ENCODE measurements around the gene ZSCAN29.

ZSCAN29 gene

DNA sequence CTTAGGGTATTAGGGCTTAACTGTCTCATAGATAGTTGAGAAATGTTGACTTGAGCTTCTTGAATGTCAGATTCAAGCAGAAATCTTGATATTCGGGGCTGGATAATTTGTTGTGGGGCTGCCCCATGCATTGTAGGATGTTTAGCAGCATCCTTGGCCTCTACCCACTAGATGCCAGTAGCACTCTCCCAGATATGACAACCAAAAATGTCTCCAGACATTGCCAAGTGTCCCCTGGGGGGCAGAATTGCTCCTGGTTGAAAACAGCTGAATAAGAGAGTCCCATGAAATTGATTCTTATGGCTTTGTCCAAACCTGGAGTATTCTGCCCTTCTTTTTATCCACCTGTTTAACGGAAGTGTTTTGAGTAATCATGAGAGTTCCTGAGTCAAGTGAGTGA lies 24.5 kb downstream of the ZSCAN29 start:
- no peak for DNase-seq

GRCh38 chr15:43330780-43331087 lies 40.1 kb downstream of the ZSCAN29 start:
- DNase-seq, result no peak

- DNase-seq, result peak; percentile 88 to 91
These were observed 40.7 kb downstream of the ZSCAN29 start, which contains the start of gene LCMT2 for GRCh38 chr15:43329960-43330779. Gene LCMT2, minus strand, starts transcription at chr15:43330573. Its CDS starts 84 bp downstream, at chr15:43330489.

GRCh38 chr15:43329217-43329959 lies 41.5 kb downstream of the ZSCAN29 start:
- DNase-seq, result peak; percentile 8 to 27

GRCh38 chr15:43325039-43325684 lies 45.7 kb downstream of the ZSCAN29 start:
- no peak for DNase-seq

GRCh38 chr15:43318990-43319771 lies 51.7 kb downstream of the ZSCAN29 start:
- DNase-seq, result no peak

- DNase-seq, result no peak
These were observed 53.2 kb downstream of the ZSCAN29 start for GRCh38 chr15:43317566-43318184.

DNA sequence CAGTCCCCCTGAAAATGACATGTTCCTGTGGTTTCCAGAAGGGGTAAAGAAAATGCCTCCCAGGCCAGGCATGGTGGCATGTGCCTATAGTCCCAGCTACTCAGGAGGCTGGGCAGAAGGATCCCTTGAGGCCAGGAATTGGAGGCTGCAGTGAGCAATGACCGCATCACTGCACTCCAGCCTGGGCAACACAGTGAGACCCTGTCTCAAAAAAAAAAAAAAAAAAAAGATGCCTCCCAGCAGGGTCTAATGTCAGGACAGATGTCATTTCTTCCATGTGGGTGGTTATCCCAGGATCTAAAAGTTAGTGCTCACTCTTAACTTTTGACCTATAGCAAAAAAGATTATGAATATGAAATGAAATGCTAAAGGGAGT lies 53.9 kb downstream of the ZSCAN29 start:
- no peak for DNase-seq

DNA sequence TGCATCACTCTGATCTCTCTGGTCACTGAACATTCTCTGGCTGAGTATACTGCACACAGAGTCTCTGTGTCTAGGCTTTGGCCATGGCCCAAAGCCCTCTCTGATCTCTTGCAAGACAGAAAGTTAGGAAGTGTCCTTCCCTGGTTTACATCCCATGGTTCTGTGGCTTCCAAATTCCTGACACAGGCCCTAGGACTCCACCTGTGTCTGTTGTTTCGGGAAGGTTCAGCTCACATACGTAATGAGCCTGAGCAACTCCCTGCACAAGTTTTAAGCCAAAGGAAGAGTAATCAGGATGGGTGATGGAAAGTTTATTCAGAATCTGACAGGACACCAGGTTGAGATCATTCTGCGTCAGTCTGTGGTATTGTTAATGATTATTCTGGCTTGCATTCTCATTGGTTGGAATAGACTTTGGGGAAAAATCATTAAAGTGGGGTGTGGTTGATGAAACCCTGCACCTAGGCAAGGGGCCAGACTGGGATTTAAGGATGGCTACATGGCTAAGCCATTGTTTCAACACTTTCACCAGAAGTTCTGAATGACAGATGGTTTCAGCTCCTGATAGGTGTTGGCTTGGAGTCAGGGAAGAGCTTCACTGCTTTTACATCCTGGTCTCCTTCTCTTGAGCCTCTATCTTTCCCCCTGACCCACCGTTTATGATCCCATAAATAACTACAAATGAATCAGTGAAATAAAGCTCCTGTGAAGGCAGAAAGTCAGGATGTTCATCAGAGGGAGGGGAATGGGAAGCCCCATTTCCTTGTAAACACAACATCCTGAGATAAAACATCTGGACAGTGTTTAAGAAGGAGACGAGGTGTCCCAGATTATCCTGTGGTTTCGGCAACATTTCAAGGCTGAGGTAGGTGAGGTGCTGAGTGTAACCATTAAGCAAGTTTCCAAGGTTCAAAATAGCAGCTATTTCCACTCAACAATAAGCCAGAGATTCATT lies 54.5 kb downstream of the ZSCAN29 start:
- no peak for DNase-seq

DNA sequence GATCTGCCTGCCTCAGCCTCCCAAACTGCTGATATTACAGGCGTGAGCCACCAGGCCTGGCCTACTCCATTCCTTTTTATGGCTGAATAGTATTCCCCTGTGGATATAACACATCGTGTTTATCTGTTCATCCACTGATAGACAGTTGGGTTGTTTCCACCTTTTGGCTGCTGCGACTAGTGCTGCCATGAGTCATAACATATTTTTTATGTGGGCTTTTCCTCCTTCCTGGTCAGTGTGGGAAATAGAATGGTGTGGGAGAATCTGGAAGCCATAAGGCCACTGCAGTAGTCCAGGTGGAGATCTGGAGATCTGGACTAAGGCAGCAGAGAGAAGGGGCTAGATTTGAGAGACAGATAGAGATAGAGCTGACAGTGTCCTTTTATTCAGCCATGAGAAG lies 56.7 kb downstream of the ZSCAN29 start:
- DNase-seq, result no peak

DNA sequence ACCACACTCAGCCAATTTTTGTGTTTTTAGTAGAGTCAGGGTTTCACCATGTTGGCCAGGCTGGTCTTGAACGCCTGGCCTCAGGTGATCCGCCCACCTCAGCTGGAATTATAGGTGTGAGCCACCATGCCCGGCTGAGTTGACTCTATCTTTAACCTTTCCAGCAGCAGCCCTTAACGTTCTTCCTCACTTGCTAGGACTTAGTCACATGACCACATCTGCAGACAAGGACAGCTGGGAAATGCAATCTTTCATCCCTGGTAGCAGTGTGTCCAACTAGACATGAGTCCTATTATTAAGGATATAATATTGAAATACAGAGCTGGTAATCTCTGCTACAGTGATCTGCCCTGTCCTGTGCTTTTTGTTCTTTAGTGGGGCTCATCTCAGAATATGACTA lies 58.5 kb downstream of the ZSCAN29 start:
- DNase-seq, result no peak

Data from stimulated activated CD4-positive, alpha-beta T cell treated with anti-CD3 and anti-CD28 coated beads, Interleukin-2, amount 100 ng/mL, for 24 hours (primary cell).